GM13977 (cell line): ENCODE measurements around the gene TCFL5.
"Not testable (repeated sequence)": the region's sequence is repeated elsewhere in the genome, so short reads cannot be mapped to it uniquely, and the experiment has no call there.

ENCODE experiments used
- DNase-seq: peaks from one replicate; pipeline ENCODE4 v3.0.0; 2012; ENCODE audit warnings: low spot score
- in situ Hi-C: fragments of 300-500 bp; cut with MboI; formaldehyde crosslinking; loops from one replicate; pipeline ENCODE4 v1.12.0; 2022; ENCODE audit warnings: low sequenced_read_pairs, low pct_unique_long_range_greater_than_20kb, mixed read lengths, inconsistent platforms; ENCODE audit not compliant: unreplicated experiment
- TF ChIP-seq, protein P1 (sequence below): IDR thresholded peaks from 2 replicates; pipeline ENCODE4 v1.5.1; 2012; ENCODE audit warnings: mild to moderate bottlenecking, control low read depth; ENCODE audit not compliant: insufficient read depth; ENCODE audit errors: extremely low read depth, missing control alignments

The TCFL5 gene

DNA sequence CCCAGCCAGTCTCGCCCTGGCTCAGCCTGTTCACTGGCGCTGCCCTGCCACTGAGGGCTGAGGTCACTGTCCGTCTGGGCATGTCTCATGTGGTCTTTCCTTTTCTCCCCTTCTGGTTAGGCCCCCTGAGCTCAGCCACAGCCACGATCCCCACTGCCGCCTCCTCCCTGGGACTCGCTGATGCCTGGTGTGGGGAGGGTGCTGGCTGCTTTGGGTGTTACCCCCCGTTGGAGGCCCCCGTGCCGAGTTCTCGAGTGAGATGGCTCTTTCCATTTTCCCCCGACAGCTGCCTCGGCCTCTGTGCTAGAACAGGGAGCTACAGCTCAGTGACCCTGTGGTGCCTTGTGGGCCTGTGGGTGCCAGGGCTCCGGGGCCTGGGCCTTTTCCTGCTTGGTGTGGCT lies 14.9 kb upstream of the TCFL5 start:
- TF ChIP-seq, protein P1, sequence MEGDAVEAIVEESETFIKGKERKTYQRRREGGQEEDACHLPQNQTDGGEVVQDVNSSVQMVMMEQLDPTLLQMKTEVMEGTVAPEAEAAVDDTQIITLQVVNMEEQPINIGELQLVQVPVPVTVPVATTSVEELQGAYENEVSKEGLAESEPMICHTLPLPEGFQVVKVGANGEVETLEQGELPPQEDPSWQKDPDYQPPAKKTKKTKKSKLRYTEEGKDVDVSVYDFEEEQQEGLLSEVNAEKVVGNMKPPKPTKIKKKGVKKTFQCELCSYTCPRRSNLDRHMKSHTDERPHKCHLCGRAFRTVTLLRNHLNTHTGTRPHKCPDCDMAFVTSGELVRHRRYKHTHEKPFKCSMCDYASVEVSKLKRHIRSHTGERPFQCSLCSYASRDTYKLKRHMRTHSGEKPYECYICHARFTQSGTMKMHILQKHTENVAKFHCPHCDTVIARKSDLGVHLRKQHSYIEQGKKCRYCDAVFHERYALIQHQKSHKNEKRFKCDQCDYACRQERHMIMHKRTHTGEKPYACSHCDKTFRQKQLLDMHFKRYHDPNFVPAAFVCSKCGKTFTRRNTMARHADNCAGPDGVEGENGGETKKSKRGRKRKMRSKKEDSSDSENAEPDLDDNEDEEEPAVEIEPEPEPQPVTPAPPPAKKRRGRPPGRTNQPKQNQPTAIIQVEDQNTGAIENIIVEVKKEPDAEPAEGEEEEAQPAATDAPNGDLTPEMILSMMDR: no peak
- DNase-seq: no peak
- in situ Hi-C loops: no loop called here

DNA sequence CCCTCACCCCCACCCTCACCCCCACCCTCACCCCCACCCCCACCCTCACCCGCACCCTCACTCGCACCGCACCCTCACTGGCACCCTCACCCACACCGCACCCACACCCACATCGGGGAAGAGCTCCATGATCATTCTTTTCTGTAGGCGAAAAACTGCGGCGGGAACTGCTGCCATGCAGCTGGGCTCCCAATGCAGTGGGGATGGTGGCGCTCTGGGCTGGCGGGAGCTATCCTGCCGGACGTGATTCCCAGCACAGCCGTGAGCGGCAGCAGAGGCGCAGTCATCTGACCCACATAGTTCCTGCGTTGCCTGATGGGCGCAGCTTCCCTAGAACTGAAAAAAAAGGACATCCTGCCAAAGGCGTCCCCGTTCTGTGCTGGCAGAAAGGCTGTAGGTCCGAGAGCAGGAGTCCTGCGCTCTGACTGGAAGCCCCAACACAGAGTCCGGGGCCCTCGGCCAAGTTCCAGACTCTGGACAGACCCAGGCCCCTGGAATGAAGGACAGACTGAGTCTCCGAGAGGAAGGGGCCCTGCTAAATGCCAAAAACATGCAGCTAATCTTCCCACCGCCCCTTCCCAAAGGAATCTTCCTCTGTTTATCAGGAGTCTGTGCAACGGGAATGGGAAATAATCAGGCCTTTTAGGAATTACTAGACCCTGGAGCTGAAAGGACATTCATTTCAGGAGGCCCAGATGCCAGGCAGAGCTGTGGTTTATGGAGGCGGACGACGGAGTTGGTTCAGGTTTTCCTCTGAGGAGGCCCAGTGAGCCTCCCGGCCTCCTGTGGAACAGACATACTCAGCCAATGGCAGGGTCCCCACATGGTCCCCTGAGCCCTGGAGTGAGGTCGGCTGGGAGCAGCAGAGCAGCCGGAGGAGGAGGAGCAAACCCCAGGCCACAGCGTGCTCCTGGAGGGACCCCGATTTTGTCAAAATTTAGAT lies 14.1 kb upstream of the TCFL5 start:
- TF ChIP-seq, protein P1: no peak
- in situ Hi-C loops: no loop called here
- DNase-seq: no peak

DNA sequence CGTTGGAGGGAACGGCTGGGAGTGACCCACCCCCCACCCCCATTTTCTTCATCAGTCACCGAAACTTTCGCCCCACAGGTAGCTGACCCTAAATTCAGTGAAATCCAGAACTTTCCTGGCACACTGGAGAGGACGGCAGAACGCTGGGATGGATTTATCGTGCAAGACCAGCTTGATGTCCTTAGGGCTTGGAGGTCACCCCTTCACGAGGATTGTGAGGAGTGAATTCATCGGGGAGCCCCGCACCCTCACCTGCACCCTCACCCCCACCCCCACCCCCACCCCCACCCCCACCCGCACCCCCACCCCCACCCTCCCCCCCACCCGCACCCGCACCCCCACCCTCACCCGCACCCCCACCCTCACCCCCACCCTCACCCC lies 13.3 kb upstream of the TCFL5 start:
- no peak for DNase-seq
- TF ChIP-seq, protein P1: no peak
- in situ Hi-C loops: no loop called here

DNA sequence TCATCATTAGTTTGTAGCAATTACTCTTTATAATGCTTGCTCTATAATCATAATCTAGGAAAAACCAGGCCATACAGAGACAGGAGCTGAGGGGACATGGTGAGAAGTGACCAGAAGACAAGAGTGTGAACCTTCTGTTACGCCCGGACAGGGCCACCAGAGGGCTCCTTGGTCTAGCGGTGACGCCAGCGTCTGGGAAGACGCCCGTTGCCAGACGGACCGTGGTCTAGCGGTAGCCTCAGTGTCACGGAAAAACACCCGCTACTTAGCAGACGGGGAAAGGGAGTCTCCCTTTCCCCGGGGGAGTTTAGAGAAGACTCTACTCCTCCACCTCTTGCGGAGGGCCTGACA lies 12.0 kb upstream of the TCFL5 start:
- TF ChIP-seq, protein P1: peak; percentile 56
- DNase-seq, in situ Hi-C loops: not testable (repeated sequence)

DNA sequence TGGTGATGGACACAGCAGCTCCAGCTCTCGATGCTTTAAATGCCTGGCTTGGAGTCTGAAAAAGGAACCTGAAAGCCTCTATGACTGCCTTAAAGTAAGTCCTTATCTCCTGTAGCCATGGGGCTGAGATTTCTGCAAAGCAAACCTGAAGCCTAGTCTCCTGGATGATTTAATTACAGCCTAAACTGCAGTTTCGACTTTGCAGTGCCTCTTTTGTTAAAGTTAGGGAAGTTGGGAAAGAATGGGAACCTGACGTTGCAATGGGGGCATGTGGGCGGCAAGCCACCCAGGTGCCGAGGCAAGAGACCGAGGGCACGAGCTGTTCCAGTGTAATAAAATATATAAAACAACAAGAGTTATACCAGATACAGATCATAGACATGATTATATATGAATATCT lies 11.7 kb upstream of the TCFL5 start:
- no peak for DNase-seq
- in situ Hi-C loops: no loop called here
- TF ChIP-seq, protein P1: no peak

DNA sequence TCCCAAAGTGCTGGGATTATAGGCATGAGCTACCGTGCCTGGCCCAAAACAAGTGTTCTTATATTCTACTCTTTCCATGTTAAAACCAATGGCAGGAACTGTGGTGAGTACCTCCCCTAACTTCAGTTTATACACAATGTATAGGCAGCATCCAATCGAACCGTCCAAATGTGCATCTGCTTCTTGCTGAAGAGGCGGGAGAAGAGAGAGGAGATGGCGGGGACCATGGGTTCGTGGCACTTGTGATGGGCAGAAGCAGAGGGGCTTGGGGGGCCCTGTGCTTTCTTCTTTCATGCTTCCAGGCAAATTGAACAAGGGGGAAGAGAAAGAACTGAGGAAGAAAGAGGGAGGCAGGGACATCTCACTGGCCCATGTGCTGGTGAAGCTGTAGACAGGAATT lies 11.2 kb upstream of the TCFL5 start:
- in situ Hi-C loops: no loop called here
- TF ChIP-seq, protein P1: no peak
- DNase-seq: no peak
